Raji (cell line): Measurements from ENCODE around the gene LRRC23.

Experiments used
- POLR2A ChIP-seq: IDR thresholded peaks from 2 replicates; pipeline ENCODE4 v1.6.1; 2011; ENCODE audit warnings: low read depth, low read length, control low read depth; ENCODE audit not compliant: insufficient read depth

The LRRC23 gene

DNA sequence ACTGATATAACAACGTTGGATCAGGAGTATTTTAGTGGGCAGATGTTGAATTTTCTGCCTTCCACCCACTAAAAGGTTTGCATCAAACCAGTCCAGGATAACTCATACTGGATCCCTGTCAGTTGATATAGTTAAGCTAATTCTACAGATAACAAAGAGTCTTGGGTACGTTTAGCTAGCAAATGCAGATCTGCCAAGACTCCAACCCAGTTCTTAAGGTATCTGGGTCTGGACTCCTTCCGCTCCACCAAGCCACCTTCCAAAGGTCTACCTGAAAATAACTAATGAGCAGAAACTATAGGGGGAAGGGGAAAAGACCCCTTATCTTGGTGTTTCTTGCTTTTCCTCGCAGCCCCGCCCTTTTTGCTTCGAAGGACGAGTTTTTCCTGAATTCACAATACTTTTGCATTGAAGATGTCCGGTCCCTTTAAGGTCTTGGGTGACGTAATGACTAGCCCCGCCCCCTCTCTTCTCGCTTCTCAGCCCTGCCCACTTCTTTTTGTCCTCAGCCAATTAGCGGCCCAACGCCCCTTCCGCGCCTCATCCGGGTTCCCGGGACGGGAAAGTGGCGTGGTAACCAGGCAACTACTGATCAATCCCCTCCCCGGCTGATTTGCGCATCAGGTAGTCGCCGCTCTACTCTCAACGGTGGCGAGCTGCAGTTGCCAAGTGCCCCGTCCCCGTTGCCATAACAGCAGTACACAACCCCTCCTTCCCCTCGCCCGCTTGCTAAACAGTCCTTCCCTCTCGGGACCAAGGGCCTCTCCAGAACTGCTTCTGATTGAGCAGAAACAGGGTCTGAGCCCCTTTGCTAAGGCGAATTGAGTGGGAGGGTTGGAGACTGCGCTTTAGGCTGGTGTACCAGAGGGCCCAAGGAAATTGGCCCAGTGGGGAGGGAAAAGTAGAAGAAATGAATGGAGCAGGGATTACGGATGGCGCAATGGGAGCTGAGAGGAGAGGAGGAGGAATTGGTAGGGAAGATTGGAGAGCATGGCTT is at the start of gene LRRC23:
Gene LRRC23 (plus strand): TSS at position 543 of the 997 bp plus-strand sequence. CDS start 812 bp downstream, outside the sequence.
- TF ChIP-seq POLR2A: peak; percentile 92

DNA sequence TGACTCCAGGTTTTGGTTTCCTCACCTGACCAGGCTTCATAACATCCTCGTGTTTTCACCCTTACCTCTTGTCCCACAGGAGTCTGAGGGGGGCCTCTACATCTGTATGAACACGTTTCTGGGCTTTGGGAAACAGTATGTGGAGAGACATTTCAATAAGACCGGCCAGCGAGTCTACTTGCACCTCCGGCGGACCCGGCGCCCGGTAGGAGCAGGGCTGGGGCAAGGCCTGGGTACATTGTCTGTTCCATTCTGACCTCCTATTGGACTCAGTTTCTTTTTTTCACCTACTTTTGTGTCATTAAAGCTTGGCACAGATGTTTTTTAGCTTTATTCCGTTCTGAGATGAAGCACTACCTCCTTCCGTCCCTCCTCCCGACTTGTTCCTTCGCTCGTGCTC is 49.3 kb upstream of the LRRC23 start:
- no peak for TF ChIP-seq POLR2A

DNA sequence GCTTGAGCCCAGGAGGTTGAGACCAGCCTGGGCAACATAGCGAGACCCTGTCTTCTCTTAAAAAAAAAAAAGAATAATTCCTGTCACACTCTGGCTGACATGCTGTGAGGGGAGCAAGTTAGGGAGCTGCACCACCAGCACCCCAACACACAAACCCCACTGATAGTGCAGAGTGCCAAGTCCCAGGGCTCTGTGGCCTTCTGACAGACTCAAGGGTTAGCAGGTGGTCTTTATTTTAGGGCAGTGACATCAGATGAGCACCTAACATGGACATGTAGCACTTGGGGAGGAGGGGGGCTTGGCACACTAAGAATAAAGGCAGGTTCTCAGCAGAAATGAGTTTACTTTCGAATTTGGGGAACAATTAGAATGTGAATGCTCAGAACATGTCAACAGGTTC is 45.8 kb upstream of the LRRC23 start:
- no peak for TF ChIP-seq POLR2A

- no peak for TF ChIP-seq POLR2A
These were observed 44.5 kb upstream of the LRRC23 start for GRCh38 chr12:6860116-6860515.

DNA sequence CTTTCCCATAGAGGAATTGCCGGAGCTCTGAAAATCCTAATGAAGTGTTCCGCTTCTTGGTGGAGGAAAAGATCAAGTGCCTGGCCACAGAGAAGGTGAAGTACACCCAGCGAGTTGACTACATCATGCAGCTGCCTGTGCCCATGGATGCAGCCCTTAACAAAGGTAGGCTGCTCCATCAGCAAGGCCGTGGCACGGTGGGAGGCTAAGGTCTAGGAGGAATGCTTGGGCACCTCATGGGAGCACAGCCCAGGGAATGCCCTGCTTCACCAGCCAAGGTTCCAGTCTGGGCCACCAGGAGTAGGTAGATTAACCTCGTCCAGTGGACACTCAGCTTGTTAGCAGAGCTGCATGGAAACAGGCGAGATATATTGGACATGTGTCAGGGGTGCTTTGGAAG is 43.7 kb upstream of the LRRC23 start:
- no peak for TF ChIP-seq POLR2A

- no peak for TF ChIP-seq POLR2A
These were observed 43.2 kb upstream of the LRRC23 start for GRCh38 chr12:6861391-6861790.

DNA sequence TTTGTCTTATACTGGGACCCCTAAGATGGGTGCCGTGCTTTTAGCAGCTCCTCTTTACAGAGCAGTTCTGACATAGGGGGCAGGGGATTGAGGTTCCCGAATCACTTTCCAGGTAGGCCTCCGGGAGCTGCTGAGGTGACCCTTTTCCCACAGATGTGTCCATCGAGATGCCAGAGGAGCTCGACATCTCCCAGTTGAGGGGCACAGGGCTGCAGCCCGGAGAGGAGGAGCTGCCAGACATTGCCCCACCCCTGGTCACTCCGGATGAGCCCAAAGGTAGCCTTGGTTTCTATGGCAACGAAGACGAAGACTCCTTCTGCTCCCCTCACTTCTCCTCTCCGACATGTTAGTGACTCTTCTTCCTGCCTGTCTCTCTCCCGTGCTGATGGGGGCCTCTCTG is 41.6 kb upstream of the LRRC23 start:
- no peak for TF ChIP-seq POLR2A

- TF ChIP-seq POLR2A: no peak
These were observed 40.9 kb upstream of the LRRC23 start for GRCh38 chr12:6863586-6864321.

DNA sequence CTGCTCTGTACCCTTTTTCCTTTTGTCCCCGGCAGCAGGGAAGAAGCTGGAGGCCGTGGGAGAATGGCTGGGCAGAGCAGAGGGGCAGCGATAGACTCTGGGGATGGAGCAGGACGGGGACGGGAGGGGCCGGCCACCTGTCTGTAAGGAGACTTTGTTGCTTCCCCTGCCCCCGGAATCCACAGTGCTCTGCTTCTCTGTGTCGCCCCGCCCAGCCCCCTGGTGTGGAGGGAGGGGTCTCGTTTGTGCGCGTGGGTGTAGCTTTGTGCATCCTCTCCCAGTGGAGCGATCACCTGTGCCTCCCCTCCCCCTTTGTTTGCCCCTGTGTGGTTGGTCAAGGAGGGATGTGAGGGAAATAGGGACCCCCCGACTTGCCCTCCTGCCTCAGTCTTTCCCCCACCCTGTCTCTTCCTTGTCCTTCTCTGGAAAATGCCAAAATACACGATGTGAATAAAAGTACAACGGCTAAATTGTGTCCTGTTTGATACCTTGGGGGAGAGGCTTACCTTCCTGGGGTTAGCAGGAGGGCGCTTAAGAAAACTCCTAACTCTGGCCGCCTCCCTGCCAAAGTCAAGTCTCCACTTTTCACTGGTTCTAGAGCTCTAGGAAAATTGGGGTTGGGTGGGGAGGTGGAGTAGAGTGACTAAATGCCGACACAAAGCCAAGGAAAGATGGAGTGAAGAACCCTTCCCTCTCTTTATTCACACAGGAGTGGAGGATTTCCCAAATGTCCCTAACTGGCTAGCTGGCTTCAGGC is 38.3 kb upstream of the LRRC23 start:
- TF ChIP-seq POLR2A: no peak

DNA sequence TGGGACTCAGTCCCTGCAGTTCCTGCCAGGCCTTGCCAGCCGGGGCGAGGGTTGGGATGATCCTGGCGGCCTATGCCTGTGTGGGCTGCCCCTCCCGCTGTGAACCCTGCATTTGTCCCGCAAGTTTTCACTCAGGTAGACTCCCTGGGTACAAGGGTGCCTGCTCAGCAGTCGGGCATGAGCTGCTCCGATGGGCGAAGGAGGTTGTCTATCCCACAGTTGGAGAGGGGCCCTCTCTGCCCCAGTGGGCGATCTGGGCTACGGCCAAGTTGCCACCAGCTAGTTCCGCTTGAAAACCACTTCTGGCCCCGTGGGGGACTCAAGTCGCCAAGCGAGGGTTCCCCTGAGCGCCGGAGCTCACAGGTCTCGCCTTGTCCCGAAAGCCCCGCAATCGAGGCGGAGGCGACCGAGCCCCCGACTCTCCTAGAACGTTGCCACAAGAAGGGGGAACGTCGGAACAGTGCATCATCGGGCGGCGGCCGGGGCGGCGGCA is 37.7 kb upstream of the LRRC23 start:
- TF ChIP-seq POLR2A: no peak

GRCh38 chr12:6867413-6868210 is 37.0 kb upstream of the LRRC23 start, which contains the start of gene TPI1:
Gene TPI1 (plus strand): TSS chr12:6867531. CDS start chr12:6867567, 36 bp downstream.
- peak; percentile 92 for TF ChIP-seq POLR2A

DNA sequence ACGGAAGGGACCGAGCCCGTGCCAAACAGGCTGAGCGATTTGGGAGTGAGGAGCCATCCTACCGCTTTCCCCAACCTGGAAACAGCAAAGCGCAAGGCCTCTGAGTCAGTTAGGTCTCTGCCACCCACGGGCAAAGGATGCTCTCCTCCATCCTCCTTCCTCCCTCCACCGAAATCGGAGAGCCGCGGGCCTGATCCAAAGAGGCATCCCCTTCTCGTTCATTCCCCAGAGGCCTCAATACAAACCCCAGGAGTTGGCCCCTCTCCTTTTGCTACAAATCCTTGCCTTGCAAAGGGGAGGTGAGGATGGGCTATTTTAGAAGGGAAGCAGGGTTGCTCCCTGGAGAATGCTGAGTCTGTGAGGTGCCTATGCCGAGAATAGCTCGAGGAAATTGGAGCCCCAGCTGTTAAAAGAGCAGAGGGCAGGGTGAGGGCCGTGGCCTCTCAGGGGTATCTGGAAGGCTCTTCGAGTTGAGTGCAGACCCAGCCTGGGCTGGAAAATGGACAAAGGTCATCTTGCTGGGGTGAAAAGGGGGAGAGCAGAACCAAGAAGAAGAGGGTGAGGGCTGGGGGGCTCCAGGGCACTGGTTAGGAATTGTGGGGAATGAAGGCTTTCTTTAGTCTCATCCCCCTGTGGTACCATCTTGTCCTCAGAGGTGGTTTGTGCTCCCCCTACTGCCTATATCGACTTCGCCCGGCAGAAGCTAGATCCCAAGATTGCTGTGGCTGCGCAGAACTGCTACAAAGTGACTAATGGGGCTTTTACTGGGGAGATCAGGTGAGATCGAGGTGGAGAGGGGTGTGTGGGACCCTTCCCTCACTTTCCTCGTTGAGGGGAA is 36.2 kb upstream of the LRRC23 start:
- peak; percentile 5; the same call in 1 of the 2 replicates for TF ChIP-seq POLR2A
